GM12864 (cell line): ENCODE data around the gene LBP.
"Not testable (repeated sequence)": the region's sequence is repeated elsewhere in the genome, so short reads cannot be mapped to it uniquely, and the experiment has no call there.

Experiments used
- DNase-seq: peaks from one replicate; pipeline ENCODE4 v3.0.0-alpha.2; 2011; ENCODE audit warnings: low read depth
- H3K4me3 ChIP-seq: 2 replicates; pipeline ENCODE4 v1.5.1; 2011; ENCODE audit warnings: mild to moderate bottlenecking, low read depth, low read length, control low read depth
- CTCF ChIP-seq: IDR thresholded peaks from 2 replicates; pipeline ENCODE4 v1.5.1; 2011; ENCODE audit warnings: low read depth, mild to moderate bottlenecking, moderate library complexity, low read length, control low read depth, inconsistent platforms; ENCODE audit errors: missing control alignments

Gene LBP

GRCh38 chr20:38405132-38405531, 58.9 kb downstream of the LBP start:
- TF ChIP-seq CTCF, result no peak
- H3K4me3 ChIP-seq, result no peak overlapping the region
- DNase-seq, result no peak

GRCh38 chr20:38406476-38406875, 60.2 kb downstream of the LBP start:
- DNase-seq, result no peak
- no peak for TF ChIP-seq CTCF
- no peak overlapping the region for H3K4me3 ChIP-seq

GRCh38 chr20:38407321-38407720, 61.0 kb downstream of the LBP start:
- no peak for DNase-seq
- no peak for TF ChIP-seq CTCF
- no peak overlapping the region for H3K4me3 ChIP-seq

- not testable (repeated sequence) for H3K4me3 ChIP-seq, DNase-seq
These were observed 61.5 kb downstream of the LBP start for GRCh38 chr20:38407822-38408221.

- no peak for DNase-seq
- H3K4me3 ChIP-seq, result no peak overlapping the region
- TF ChIP-seq CTCF, result no peak
These were observed 66.7 kb downstream of the LBP start for GRCh38 chr20:38412877-38413577.

GRCh38 chr20:38414769-38415450, 68.6 kb downstream of the LBP start:
- no peak overlapping the region for H3K4me3 ChIP-seq
- no peak for DNase-seq
- TF ChIP-seq CTCF, result no peak

- no peak for TF ChIP-seq CTCF
- DNase-seq, result no peak
These were observed 72.4 kb downstream of the LBP start for GRCh38 chr20:38418509-38419204.

More at GRCh38 chr20:38418509-38419204, 72.4 kb downstream of the LBP start:
- no peak overlapping the region for H3K4me3 ChIP-seq
